Upper lobe of left lung (tissue), 6 donors: Measurements from ENCODE around the gene RBBP5. TPM values are rescaled to one million over a fixed set of nuclear protein-coding genes. Genes with fewer than 3 reads are reported as not detected.

Source experiments
- ATAC-seq, 2 donors: fragments of 200-7000 bp; cut with Tn5 transposase; one replicate each; pipeline ENCODE4 v1.9.1; 2022; ENCODE audit warnings: mild to moderate bottlenecking in 2 of 2, moderate library complexity in 2 of 2; ENCODE audit not compliant: low FRiP score in 2 of 2
- DNase-seq, 2 donors: peaks; one replicate each; pipeline ENCODE4 v3.0.0-alpha.2; 2019 to 2020
- H3K27ac ChIP-seq, 4 donors: fragments of 200-600 bp; sonication (generic); one replicate each; pipeline ENCODE4 v1.5.1; 2016 to 2019
- H3K27me3 ChIP-seq, 4 donors: fragments of 200-600 bp; sonication (generic); one replicate each; pipeline ENCODE4 v1.5.1; 2017 to 2019
- H3K36me3 ChIP-seq, 4 donors: fragments of 200-600 bp; sonication (generic); one replicate each; pipeline ENCODE4 v1.5.1; 2016 to 2019
- H3K4me1 ChIP-seq, 4 donors: fragments of 200-600 bp; sonication (generic); one replicate each; pipeline ENCODE4 v1.5.1; 2018 to 2019
- H3K4me3 ChIP-seq, 4 donors: fragments of 200-600 bp; sonication (generic); one replicate each; pipeline ENCODE4 v1.5.1; 2017 to 2019; ENCODE audit warnings: mild to moderate bottlenecking in 2 of 4, moderate library complexity in 1 of 4
- H3K9me3 ChIP-seq, 4 donors: fragments of 200-600 bp; sonication (generic); one replicate each; pipeline ENCODE4 v1.5.1; 2018 to 2019
- EP300 ChIP-seq, 4 donors: sonication (generic); formaldehyde crosslinking; IDR thresholded peaks; one replicate each; pipeline ENCODE4 v1.5.1; 2017; ENCODE audit warnings: antibody characterized with exemption in 4 of 4, control low read depth in 2 of 4
- POLR2A ChIP-seq, 4 donors: fragments of 450-650 bp; IDR thresholded peaks; one replicate each; pipeline ENCODE4 v1.5.1; 2016 to 2017; ENCODE audit warnings: antibody characterized with exemption in 4 of 4, mild to moderate bottlenecking in 2 of 4
- POLR2AphosphoS5 ChIP-seq, 2 donors: sonication (generic); formaldehyde crosslinking; IDR thresholded peaks; one replicate each; pipeline ENCODE4 v1.5.1; 2017; ENCODE audit warnings: antibody characterized with exemption in 2 of 2
- WGBS, 2 donors: methylation state at CpG; one replicate each; pipeline ENCODE4 v1.1.5; 2017 to 2018; 5-methylcytosine and 5-hydroxymethylcytosine counted together
- total RNA-seq, 6 donors: library from RNA; depleted of rRNA in 4 of 6; stranded (reverse); fragments of >200 nt in 4 of 6; gene quantifications; one replicate each; pipeline versions ENCODE4 v1.1.0 to v1.2.1, GENCODE V29; 2016 to 2021
- TF ChIP-seq, protein P1 (sequence below), 6 experiments: fragments of 450-650 bp in 4 of 6; fragments of 200-600 bp in 2 of 6; sonication (generic) in 2 of 6; IDR thresholded peaks; one replicate each; pipeline ENCODE4 v1.5.1; 2016 to 2019; ENCODE audit warnings: antibody characterized with exemption in 6 of 6
- donor health status: DM: no; HTN: no; CAD: no; lungs with moderate emphysema.
- donor health status: DM: no; HTN: yes; CAD: no; lungs with severe emphysema.

The RBBP5 gene
- total RNA-seq, 6 donors from 2014 or later: 7.3 to 19.3 (median 14.1) TPM

DNA sequence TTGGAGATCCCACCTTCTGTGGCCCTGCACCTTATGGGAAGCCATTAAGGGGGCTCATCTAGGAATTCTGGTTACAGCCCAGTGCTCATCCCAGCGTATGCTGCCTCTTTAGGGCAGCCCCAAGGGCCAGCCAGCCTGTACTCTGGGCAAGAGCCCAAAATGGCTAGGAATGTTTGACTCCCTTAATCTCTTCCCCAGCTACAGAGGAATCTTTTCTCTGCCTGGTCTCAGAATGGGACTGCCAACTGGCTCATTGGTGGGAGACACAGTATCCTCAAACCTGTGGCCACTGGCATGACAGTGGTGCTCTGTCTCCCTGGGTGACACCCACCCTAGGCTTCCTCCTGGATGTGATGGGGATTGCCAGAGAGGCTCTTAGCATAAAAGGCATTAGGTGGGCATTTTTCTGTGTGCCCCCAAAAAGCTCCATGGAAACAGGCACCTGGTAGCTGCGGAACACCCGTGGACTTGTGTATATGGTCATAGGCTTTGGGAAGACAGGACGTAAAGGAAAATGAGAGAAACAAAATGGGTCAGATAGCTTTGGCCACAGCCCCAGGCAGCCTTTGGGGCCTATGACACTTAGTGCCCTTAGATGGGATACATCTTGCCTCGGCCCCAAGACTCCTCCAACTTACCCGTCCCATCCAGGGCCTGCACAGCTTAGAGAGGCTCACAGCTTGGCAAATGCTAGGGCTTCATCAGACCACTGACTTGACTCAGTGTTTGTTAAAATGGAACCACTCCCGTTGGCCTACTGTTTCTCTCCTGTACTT, 44.4 kb downstream of the RBBP5 start:
- TF ChIP-seq POLR2A (IDR thresholded peaks at IDR 0.05) (no peak), POLR2AphosphoS5 (IDR thresholded peaks at IDR 0.05) (no peak), EP300 (IDR thresholded peaks at IDR 0.05) (no peak)
- TF ChIP-seq, protein P1, sequence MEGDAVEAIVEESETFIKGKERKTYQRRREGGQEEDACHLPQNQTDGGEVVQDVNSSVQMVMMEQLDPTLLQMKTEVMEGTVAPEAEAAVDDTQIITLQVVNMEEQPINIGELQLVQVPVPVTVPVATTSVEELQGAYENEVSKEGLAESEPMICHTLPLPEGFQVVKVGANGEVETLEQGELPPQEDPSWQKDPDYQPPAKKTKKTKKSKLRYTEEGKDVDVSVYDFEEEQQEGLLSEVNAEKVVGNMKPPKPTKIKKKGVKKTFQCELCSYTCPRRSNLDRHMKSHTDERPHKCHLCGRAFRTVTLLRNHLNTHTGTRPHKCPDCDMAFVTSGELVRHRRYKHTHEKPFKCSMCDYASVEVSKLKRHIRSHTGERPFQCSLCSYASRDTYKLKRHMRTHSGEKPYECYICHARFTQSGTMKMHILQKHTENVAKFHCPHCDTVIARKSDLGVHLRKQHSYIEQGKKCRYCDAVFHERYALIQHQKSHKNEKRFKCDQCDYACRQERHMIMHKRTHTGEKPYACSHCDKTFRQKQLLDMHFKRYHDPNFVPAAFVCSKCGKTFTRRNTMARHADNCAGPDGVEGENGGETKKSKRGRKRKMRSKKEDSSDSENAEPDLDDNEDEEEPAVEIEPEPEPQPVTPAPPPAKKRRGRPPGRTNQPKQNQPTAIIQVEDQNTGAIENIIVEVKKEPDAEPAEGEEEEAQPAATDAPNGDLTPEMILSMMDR (IDR thresholded peaks at IDR 0.05): no peak
- Histone ChIP-seq H3K27me3 (no peaks in the 10 kb centered on the region), H3K36me3 (no peaks in the 10 kb centered on the region), H3K4me3 (no peak overlapping the region), H3K27ac (no peak overlapping the region), H3K9me3 (no peaks in the 10 kb centered on the region), H3K4me1 (no peaks in the 10 kb centered on the region)
- no peak for DNase-seq
- no peak for ATAC-seq
- 93 to 95% methylated on average over 6 to 7 of the region's 7 CpGs for WGBS, 2 donors

DNA sequence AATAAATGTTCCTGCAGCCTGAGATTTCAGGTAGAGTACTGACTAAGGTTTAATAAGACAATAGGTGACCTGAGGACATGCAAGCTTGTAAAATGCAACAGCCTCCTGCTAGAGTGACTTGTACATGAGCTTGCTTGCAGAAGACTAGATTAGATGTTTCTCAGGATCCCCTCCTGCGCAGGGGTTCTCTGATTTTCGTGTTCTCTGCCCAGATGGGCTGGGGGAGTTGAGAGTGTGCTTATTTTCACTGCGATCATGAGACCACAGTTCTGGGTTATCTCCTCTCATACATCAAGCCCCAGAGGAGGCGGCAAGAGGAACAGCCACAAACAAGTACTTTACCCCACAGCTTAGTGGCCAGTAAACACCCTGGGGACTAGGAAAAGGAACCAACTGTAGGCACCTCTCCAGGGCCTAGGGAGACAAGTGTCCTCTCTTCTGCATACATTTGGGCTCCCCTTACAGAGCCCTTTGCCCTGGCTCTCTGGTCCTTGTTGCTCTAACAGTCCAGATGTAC, 45.5 kb downstream of the RBBP5 start:
- no peak for ATAC-seq
- no peak for DNase-seq
- WGBS, 2 donors: 79 to 84% methylated on average over 4 of the region's 4 CpGs
- TF ChIP-seq EP300 (IDR thresholded peaks at IDR 0.05) (no peak), POLR2AphosphoS5 (IDR thresholded peaks at IDR 0.05) (no peak), POLR2A (IDR thresholded peaks at IDR 0.05) (no peak)
- TF ChIP-seq, protein P1 (IDR thresholded peaks at IDR 0.05): no peak
- Histone ChIP-seq H3K4me1 (no peaks in the 10 kb centered on the region), H3K27me3 (no peaks in the 10 kb centered on the region), H3K36me3 (no peaks in the 10 kb centered on the region), H3K27ac (no peak overlapping the region), H3K4me3 (no peak overlapping the region), H3K9me3 (no peaks in the 10 kb centered on the region)

DNA sequence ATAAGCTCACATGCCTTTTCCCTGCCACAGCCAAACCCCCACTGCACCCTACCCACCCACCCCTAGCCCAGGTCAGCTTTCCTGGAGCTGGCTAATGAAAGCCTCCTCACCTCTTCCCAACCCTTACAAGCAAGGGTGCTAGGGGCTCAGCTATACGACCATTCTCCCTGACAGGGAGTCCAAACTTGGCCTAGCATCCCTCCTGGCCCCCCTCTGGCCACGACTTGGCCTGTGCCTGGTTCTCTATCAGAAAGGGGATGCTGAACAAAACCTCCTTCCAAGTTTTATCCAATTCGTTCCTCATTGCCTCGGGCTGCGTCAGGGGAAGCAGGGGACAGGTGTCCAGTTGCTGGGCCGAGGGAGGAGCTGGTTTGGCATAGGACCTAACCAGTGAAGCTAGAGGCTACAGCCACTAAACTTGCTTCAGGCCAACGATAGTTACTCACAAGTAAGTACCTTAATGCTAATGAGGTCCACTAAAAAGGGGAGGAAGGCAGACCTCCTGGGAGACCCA, 46.1 kb downstream of the RBBP5 start:
- 63 to 75% methylated on average over 7 of the region's 7 CpGs for WGBS, 2 donors
- Histone ChIP-seq H3K4me3 (no peak overlapping the region), H3K36me3 (no peaks in the 10 kb centered on the region), H3K27ac (no peak overlapping the region), H3K4me1 (no peaks in the 10 kb centered on the region), H3K27me3 (no peaks in the 10 kb centered on the region), H3K9me3 (no peaks in the 10 kb centered on the region)
- no peak for DNase-seq
- ATAC-seq: no peak
- TF ChIP-seq EP300 (IDR thresholded peaks at IDR 0.05) (no peak), POLR2AphosphoS5 (IDR thresholded peaks at IDR 0.05) (no peak), POLR2A (IDR thresholded peaks at IDR 0.05) (no peak)
- TF ChIP-seq, protein P1 (IDR thresholded peaks at IDR 0.05): no peak

DNA sequence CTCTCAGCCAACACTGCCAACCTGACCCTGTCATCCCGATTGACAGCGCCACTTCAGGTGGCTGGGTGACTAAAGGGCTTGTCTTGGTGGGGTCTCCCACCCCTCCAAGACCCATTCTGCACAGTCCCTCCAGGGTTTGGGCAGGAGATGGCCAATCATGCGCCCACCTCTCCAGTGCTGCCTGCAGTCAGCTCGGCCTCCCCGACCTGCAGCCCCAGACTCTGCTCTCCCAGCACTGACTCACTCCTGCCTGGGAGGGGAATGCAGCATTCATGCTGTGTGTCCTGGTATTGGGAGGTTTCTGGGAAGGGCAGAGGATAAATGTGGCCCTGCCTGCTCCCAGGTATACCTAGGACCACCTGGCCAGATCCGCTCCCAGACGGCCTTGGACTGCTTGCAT, 47.3 kb downstream of the RBBP5 start:
- H3K27me3 ChIP-seq: no peaks in the 10 kb centered on the region
- 90 to 99% methylated on average over 5 to 7 of the region's 7 CpGs for WGBS, 2 donors
- no peak overlapping the region for H3K4me3 ChIP-seq
- no peak for DNase-seq
- ATAC-seq: no peak
- no peaks in the 10 kb centered on the region for H3K4me1 ChIP-seq
- TF ChIP-seq POLR2A (IDR thresholded peaks at IDR 0.05): no peak
- no peaks in the 10 kb centered on the region for H3K9me3 ChIP-seq
- no peak overlapping the region for H3K27ac ChIP-seq
- no peaks in the 10 kb centered on the region for H3K36me3 ChIP-seq

DNA sequence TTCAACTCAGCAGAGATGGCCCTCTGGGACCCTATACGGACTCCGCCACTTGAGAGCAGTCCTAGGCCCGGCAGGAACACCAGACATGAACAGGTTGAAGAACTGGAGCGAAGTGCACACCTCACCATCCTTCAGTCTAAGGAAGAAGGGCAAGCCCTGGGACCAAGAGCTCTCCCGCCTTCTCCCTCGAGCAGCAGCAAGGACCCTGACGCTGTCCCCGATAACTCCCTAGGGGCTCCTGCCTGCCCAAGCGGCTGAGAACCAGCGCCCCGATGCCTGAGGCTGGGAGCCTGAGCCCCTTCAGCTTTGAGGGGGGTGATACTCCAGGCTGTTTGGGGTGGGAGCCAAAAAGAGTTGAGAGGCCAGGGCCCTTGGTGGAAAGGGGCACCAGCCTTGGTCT, 47.7 kb downstream of the RBBP5 start:
- no peak for TF ChIP-seq POLR2AphosphoS5 (IDR thresholded peaks at IDR 0.05)
- TF ChIP-seq, protein P1 (IDR thresholded peaks at IDR 0.05): no peak
- TF ChIP-seq EP300 (IDR thresholded peaks at IDR 0.05): no peak
- TF ChIP-seq POLR2A (IDR thresholded peaks at IDR 0.05): no peak
- ATAC-seq: no peak
- Histone ChIP-seq H3K27ac (no peak overlapping the region), H3K9me3 (no peaks in the 10 kb centered on the region), H3K36me3 (no peaks in the 10 kb centered on the region), H3K4me1 (no peaks in the 10 kb centered on the region), H3K4me3 (no peak overlapping the region), H3K27me3 (no peaks in the 10 kb centered on the region)
- WGBS, 2 donors: 91 to 94% methylated on average over 6 to 11 of the region's 11 CpGs
- peak in 1 of 2 donors; percentile 44 for DNase-seq
